Sigmoid colon (tissue), 4 donors: ENCODE data around the gene PCNT.

Experiments used
- CTCF ChIP-seq, 4 experiments: fragments of 450-650 bp in 3 of 4; fragments of 200-600 bp in 1 of 4; IDR thresholded peaks; one replicate each; pipeline ENCODE4 v1.5.1; 2016 to 2019; ENCODE audit warnings: antibody characterized with exemption in 4 of 4, mild to moderate bottlenecking in 3 of 4, moderate library complexity in 2 of 4
- POLR2AphosphoS5 ChIP-seq, 4 donors: sonication (generic); formaldehyde crosslinking; IDR thresholded peaks; one replicate each; pipeline ENCODE4 v1.6.1; 2017; ENCODE audit warnings: antibody characterized with exemption in 4 of 4

- TF ChIP-seq CTCF (IDR thresholded peaks at IDR 0.05): no peak
- no peak for TF ChIP-seq POLR2AphosphoS5 (IDR thresholded peaks at IDR 0.05)
Measured at GRCh38 chr21:46424621-46425020, 100.7 kb downstream of the PCNT start.
